ENCODE data around the gene NECAB3.
"Not testable (repeated sequence)": the region's sequence is repeated elsewhere in the genome, so short reads cannot be mapped to it uniquely, and the experiment has no call there.

The NECAB3 gene

GRCh38 chr20:33648396-33649004 lies 25.7 kb downstream of the NECAB3 start:
- DNase-seq = peak; percentile 43

- DNase-seq = no peak
Observed at GRCh38 chr20:33647603-33648395, 26.4 kb downstream of the NECAB3 start.

DNA sequence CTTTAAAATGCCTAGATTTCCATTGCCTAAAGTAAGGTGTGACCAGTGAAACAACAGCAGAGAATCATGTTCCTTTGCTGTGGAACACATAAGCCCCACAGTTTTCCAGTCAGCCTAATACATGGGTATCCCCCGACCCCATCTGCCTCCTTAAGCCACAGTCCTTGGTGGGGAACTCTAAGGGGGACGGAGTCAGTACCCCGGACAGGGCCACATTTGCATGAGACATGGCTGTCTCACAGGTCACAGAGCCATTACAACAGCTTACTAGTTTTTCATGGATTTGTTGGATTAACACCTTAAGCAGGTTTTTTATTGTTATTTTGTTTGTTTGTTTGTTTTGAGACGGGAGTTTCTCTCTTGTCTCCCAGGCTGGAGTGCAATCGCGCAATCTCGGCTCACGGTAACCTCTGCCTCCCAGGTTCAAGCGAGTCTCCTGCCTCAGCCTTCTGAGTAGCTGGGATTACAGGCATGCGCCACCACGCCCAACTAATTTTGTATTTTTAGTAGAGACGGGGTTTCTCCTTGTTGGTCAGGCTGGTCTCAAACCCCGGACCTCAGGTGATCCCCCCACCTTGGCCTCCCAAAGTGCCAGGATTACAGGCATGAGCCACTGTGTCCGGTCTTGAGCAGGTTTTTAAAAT lies 27.1 kb downstream of the NECAB3 start:
- DNase-seq = not testable (repeated sequence)

- DNase-seq = no peak
Observed at GRCh38 chr20:33646191-33646590, 28.0 kb downstream of the NECAB3 start.

DNA sequence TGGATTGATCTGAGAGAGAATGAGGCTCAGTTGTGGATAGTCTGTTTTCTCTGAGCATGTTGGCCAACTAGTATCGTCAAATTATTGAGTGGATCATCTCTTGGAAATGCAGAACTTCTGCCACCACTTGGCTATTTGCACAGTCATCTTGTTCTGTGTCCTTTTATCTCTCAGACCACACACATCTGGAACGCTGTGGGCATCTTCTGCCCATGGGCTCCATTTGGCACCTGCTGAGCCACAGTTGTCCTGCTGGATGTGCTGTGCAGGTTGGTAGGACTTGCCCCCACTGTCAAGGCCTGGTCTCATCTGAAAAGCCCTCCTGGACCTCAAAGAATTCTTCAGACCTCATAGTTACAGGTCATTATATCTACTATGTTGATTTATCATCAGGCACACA lies 28.8 kb downstream of the NECAB3 start:
- DNase-seq = no peak

- no peak for DNase-seq
Observed at GRCh38 chr20:33645072-33645358, 29.2 kb downstream of the NECAB3 start.

DNA sequence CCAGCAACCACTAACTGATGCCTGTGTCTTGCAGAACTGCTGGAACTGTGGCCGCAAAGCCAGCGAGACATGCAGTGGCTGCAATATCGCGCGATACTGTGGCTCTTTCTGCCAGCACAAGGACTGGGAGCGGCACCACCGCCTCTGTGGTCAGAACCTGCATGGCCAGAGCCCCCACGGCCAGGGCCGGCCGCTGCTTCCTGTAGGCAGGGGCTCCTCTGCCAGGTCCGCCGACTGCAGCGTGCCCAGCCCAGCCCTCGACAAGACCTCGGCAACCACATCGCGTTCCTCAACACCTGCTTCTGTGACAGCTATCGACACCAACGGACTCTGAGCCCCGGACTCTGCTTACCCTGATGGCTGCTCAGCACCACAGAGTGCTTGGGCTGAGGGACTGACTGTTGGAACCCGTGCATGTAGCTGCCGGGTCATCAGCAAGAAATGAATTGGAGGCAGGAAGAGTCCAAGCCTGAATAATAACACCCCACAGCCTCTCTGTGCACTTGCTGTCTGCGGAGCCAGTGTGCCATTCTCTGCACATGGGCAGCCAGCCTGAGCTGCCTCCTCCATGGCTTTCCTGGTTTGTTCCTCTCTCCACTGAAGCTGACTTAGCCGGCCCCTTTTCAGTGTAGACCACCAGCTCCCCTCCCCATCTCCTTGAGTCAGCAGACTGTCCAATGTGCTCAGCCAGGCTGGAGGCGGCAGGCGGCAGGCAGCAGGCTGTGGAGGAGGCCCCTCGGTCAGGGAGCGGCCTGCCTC lies 29.7 kb downstream of the NECAB3 start:
- no peak for DNase-seq

GRCh38 chr20:33640287-33640686 lies 33.9 kb downstream of the NECAB3 start:
- no peak for DNase-seq

DNA sequence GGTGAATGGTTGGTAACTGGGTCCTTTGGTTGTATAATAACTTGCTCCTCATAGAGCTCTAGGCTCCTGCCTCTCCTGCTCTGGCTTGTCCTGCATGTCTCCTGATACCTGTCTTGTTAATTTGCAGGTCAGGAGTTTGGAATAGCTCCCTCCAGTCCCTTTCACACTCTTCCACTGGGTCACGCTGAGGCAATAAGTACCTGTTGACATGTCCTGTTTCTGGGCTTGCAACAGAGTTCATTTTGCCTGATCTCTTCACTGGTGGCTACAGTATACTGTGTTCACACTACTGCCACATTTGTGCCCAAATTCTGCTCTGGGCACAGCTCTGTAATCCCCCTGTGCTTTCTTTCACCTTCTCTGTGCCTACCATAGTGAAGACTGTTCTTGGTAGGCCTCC lies 37.5 kb downstream of the NECAB3 start:
- DNase-seq = no peak

- no peak for DNase-seq
Observed at GRCh38 chr20:33635341-33635740, 38.9 kb downstream of the NECAB3 start.

DNA sequence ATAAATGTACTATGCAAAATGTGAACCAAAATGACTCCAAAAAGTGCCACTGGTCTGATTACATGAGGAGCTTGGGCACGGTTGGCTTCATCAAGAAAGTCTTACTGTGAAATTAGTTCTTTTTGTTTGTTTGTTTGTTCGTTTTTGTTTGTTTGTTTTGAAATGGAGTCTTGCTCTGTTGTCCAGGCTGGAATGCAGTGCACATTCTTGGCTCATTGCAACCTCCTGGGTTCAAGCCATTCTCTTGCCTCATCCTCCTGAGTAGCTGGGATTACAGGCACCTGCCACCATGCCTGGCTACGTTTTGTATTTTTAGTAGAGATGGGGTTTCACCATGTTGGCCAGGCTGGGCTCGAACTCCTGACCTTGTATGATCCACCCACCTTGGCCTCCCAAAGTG lies 42.3 kb downstream of the NECAB3 start:
- not testable (repeated sequence) for DNase-seq

DNA sequence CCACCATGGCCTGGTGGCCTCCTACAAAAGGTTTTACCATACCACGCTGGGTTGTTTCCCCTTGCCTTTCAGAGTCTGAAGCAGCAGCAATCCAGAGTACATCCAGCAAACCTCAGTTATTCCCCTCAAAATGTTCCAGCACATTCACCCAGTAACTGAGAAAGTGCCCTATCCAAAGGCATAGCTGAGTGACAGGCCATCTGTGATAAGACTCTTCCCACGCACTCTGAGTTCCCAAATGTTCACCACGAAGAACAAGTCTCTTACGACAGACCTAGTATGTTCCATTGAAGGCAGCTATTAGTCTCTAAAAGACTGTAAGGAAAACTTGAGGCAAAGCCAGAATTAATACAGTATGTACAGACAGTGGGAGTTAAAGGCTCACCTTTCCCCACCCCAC lies 43.7 kb downstream of the NECAB3 start:
- no peak for DNase-seq

DNA sequence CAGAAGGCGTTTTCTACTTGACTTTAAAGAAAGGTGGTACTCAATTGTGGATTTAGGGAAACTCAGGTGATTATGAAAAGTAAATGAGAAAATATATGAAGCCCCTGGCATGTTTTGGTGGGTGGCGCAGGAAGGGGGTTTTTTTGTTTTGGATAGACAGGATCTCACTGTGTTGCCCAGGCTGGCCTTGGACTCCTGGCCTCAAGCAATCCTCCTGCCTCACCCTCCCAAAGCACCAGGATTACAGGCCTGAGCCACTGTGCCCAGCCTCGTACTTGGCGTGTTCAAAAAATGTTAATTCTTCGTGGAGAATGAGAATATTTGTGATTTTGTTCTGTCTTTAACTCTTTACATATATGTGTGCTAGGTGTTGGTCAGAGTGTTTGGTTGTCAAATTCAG lies 44.2 kb downstream of the NECAB3 start:
- no peak for DNase-seq

DNA sequence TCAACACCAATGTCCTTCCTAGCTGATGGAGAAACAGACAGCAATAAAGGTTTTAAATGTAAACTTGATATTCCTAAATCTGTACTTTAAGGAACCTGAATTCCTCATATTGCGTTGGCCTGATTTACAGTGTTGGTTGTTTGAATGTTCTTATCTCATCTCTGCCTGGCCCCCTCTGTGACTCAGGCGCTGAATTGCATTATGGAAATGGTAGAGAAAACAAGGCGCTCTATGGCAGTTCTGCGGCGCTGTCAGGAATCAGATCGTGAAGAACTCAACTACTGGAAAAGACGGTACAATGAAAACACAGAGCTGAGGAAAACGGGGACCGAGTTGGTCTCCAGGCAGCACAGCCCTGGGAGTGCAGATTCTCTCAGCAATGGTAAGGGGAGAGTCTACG lies 44.7 kb downstream of the NECAB3 start:
- DNase-seq = no peak

DNA sequence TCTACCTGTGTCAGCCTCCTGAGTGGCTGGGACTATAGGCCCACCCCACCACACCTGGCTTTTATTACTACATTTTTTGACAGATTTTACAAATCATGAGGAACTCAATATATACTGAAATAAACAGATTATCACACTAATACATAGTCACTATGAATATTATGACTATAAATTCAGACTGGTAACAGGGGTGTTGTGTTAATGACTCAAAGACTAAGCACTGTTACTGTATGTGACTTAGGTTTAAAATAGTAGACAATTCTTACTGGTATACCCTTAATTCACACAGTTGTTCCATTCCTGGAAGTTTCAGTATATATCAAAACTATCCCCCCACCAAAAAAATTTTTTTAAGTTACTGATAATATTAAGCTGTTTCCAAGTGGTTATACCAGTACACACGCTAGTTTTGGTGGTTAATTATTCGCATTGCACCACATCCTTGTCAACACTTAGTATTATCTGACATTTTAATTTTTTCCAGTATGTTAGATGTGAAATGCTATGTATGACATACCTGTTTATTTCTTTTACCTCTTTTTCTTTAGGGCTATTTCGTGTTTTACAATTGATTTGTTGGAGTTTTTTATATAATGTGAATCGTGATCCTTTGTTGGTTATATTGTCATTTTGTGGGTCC lies 46.5 kb downstream of the NECAB3 start:
- no peak for DNase-seq

DNA sequence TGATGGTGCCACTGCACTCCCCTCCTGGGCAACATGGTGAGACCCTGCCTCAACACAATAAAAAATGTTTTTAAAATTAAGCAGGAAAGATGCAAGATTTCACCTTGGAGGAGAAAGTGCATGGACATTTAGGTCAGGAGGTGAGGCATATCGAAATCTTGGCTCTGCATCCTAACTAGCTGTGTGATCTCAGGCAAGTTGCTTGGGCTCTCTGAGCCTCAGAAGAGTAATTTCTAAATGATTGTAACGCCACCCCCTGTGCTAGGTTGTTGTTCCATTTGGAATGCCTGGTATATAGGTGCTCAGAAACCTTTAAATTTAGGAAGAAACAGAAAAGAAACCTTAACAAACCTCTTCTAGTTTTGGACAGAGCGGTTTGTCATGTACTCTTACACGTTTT lies 48.0 kb downstream of the NECAB3 start:
- no peak for DNase-seq

DNA sequence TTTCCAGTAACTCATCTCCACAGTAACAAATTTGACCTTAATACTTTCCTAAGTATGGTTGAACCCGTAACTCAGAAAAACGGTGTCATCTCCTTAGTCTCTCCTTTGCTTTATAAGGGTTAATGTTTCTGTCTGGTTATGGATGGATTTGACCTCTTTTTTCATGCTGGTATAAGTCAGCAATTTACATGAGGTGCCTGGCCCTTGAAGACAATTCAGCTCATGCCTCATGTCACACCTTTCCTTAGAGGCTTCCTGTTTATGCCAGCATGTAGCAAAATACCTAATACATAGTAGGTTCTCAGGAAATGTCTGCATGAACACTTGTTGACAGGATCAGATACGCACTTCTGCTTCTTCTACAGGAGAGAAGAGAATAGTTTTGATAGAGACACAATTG lies 49.8 kb downstream of the NECAB3 start:
- no peak for DNase-seq

- DNase-seq = no peak
Observed at GRCh38 chr20:33622705-33623365, 51.4 kb downstream of the NECAB3 start.

- DNase-seq = no peak
Observed at GRCh38 chr20:33621717-33622400, 52.4 kb downstream of the NECAB3 start.

- no peak for DNase-seq
Observed at GRCh38 chr20:33612001-33612400, 62.2 kb downstream of the NECAB3 start.

- DNase-seq = no peak
Observed at GRCh38 chr20:33611106-33611505, 63.1 kb downstream of the NECAB3 start.

DNA sequence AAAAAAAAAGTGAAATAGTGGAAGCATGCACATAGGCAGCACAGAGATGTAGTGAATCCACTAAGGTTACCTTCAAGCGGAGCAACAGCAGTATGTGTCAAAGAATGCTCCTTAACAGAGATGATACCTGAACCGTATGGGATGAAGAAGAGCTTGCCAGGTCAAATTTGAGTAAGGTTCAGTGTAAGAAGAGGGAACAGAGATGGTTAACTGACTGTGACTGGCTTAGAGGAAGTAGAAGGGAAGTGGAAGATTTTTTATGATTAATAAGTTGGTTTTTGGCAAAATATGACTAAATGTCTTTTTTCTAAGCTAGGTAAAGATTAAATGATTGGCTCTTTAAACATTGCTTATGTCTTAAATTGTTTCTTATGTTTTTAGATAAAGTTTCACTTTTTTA lies 64.7 kb downstream of the NECAB3 start:
- no peak for DNase-seq
